Stimulated activated CD8-positive, alpha-beta memory T cell treated with anti-CD3 and anti-CD28 coated beads, Interleukin-2, amount 100 ng/mL, for 48 hours (primary cell): Measurements from ENCODE around the gene ZNHIT1.
"Not testable (repeated sequence)": the region's sequence is repeated elsewhere in the genome, so short reads cannot be mapped to it uniquely, and the experiment has no call there.

Source experiments
- DNase-seq, 2 donors: peaks; one replicate each; pipeline ENCODE4 v3.0.0-alpha.2; 2020; ENCODE audit warnings: low read depth in 2 of 2

ZNHIT1 gene

GRCh38 chr7:101186844-101187428 lies 31.0 kb upstream of the ZNHIT1 start:
- DNase-seq = no peak

DNA sequence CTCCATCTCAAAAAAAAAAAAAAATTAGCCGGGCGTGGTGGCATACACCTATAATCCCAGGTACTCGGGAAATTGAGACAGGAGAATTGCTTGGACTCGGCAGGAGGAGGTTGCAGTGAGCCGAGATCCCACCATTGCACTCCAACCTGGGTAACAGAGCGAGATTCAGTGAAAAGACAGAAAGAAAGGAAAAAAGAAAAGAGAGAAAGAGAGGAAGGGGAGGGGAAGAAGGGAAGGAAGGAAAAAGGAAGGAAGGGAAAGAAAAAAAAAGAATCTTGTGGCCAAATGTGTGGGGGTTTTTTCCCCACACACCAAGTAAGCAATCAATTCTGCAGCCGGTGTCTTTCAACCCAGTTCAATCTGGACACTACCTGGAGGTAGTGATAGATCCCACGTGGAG lies 28.9 kb upstream of the ZNHIT1 start:
- DNase-seq = no peak

- no peak for DNase-seq
Observed at GRCh38 chr7:101195884-101196283, 22.1 kb upstream of the ZNHIT1 start.

GRCh38 chr7:101197991-101198390 lies 20.0 kb upstream of the ZNHIT1 start:
- no peak for DNase-seq

DNA sequence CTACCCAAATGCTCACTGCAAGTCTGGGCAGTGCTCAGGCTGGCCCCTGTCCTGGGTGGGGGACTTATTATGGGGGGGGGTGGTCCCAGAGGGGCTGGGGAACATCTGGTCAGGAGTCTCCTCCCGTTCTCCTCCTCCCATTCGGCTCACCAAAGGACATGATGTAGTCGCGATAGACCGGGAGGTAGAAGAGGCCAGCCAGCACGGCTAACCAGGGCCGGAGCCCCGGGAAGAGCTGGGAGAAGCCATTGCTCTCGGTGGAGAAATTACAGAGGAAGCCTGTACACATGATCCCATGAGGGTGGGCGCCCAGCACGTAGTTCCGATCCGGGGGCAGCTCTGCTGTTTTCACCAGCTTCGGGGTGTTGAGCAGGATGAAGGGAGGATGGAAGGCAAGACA lies 19.5 kb upstream of the ZNHIT1 start:
- no peak for DNase-seq

GRCh38 chr7:101199522-101199921 lies 18.4 kb upstream of the ZNHIT1 start:
- not testable (repeated sequence) for DNase-seq

DNA sequence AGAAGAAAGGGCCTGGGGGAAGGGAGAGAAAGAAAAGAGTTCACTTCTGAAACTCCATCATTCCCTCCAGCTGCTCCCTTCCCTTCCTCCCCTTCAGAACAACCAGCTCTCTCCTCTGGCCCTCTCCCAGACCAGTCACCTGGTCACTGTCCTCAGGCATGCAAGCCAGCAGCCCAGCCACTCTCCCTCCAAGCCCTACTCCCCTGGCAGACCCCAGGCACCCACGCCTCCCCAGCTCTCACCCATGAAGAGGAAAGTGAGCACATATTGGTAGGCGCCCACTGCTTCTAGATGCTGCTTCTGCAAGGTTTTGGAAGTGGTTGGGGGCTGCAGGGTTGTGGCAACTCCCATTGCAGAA lies 17.5 kb upstream of the ZNHIT1 start:
- no peak for DNase-seq

- DNase-seq = no peak
Observed at GRCh38 chr7:101200862-101201599, 16.9 kb upstream of the ZNHIT1 start, which contains the start of gene MOGAT3. MOGAT3 (minus strand) TSS chr7:101201036; CDS start chr7:101200854, 182 bp downstream.

DNA sequence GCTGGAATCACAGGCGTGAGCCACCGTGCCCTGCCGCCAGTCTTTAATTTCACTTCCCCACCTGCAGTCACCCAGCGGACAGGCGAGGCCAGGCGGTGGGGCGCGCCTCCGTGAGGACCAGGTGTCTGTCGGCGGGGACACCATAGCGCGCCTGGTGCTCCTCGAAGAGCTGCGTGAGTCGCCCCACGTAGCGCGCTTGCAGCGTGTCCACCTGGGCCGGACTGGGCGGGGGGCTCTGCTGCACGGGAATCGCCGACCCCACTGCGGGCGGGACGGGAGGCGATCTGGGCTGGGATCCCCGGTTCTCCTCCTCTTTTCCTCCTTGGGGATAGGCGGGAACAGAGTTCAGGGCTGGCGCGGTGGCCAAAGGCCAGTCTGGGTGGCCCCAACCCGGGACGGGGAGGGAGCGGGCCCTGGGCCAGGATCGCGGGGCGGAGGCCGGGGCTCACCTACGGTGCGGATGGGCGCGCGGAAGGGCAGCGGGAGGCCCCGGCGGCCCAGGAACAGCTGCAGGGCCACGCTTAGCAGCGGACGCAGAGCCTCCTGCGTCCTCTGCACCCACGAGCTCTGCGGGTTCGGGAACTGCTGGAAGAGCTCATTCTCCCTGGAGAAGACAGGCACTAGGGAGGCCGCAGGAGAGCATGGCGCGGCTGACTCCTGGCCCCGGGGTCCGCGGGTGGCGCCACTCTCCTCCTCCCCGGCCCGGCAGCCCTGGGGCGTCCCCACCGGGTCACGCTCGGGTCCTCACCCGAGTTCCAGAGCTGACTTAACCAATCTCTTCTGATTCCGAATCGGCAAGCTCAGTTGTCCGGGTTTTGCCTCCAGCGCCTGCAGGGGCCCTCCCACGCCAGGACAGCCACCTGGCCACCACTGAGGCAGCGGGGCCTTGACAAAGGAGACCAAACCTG lies 16.0 kb upstream of the ZNHIT1 start:
- no peak for DNase-seq

DNA sequence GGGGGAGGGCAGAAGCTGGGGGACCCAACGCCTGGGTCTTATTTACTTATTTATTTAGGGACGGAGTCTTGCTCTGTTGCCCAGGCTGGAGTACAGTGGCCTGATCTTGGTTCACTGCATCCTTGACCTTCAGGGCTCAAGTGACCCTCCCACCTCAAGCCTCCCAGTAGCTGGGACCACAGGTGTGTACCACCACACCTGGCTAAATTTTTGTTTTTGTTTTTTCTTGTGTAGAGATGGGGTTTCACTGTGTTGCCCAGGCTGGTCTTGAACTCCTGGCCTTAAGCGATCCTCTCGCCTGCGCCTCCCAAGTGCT lies 15.4 kb upstream of the ZNHIT1 start:
- no peak for DNase-seq

DNA sequence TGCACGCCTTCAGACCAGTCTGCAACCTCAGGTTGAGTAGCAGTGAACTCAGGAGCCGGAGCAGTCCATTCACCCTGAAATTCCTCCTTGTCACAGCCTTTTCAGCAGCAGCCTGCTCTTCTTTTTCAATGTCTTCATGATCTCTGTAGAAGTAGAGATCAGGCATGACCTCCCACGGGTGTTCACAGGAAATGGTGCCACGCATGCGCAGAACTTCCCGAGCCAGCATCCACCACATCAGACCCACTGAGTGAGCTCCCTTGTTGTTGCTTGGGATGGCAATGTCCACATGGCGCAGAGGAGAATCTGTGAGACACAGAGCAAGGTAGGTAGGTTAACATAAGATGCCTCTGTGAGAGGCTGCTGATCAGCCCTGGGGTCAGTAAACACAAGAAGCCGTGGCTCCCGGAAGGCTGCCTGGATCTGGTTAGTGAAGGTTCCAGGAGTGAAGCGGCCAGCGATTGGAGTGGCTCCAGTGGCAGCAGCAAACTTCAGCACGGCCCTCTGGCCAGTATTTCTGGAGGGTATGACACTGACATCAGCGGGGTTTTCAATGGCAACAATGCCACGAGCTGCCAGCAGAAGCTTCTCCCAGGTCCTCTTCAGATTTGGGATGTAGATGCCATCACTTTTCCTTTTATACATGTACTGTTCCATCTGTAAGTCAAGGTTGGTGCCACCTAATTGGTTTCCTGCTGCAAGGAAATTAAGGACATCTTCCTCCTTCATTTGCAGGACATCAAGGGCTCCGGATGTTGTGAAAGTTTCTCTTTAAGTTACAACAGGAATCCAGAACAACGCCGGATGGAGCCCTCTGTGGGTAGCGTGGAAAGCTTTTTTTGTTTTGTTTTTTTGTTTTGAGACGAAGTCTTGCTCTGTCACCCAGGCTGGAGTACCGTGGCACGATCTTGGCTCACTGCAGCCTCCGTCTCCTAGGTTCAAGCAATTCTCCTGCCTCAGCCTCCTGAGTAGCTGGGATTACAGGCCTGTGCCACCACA lies 13.9 kb upstream of the ZNHIT1 start:
- not testable (repeated sequence) for DNase-seq

- DNase-seq = no peak
Observed at GRCh38 chr7:101205901-101206664, 11.9 kb upstream of the ZNHIT1 start.

DNA sequence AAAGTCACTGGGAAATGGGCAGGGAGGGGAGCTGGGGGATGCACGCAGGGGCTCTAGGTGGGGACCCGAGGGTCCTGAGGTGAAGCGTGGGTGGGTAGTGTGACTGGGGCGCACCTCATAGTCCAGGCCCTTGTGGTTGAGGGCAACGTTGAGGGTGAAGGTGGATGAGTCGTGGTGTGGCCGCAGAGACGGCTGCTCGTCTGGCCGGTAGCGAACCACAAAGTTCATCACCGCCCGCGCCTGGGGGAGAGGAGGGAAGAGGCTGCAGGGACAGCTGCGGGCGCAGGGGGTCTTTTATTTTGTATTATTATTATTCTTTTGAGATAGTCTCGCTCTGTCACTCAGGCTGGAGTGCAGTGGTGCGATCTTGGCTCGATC lies 11.3 kb upstream of the ZNHIT1 start:
- no peak for DNase-seq

DNA sequence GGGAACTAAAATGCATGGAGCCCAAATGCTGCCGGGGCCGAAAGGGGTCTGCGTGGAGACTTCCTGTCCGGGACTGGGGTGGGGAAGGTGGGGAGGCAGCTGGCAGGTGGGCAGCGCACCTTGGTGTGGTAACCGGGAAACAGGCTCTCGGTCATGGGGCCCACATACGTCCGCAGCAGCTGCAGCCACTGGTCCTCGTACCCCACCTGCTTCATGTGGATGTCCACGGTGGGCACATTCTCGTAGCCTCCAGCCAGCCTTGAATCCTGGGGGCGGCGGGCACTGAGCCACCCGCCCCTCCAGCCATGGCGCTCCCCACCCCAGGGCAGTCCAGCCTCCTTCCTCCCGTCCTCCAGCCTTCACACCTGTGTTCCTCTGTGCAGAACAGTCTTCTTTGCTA lies 10.5 kb upstream of the ZNHIT1 start:
- no peak for DNase-seq

- no peak for DNase-seq
Observed at GRCh38 chr7:101208794-101209193, 9.2 kb upstream of the ZNHIT1 start.

DNA sequence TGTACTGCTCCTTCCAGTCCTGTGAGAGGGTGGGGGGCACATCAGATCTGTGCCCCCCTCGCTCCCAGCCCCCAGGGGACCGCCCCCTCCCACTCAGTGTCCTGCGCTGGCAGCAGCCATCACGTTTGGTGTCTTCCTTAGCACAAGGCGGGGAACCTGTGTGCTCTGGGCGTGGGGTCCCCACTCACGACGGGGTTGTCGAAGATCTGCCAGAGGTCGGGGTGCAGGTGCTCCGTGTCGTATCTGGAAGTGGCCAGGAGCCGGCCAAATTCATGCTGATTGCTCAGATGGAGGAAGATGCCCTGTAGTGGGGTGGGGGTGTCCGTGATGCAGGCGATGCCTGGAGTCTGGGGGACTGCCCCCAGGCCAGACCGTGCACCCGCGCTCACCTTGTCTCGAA lies 7.8 kb upstream of the ZNHIT1 start:
- no peak for DNase-seq

GRCh38 chr7:101211501-101211900 lies 6.5 kb upstream of the ZNHIT1 start:
- DNase-seq = no peak

DNA sequence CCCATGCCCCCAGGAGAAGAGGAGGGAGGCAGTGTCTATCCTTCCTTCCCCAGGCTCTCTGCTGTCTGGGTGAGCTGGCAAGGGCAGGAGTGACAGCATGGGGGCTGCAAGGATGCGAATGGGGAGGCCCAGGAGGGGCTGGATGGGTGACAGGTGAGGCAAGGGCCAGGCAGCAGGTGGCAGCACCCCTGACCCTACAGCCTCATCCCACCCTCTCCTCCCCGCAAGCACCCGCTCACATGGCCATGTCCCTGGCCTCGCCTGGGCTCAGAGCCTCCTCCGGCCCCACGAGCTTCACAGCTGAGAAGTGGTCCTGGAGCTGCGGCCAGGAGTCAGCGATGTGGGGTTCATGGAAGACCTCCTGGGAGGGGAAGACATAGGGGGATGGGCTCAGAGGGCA lies 6.0 kb upstream of the ZNHIT1 start:
- DNase-seq = no peak

DNA sequence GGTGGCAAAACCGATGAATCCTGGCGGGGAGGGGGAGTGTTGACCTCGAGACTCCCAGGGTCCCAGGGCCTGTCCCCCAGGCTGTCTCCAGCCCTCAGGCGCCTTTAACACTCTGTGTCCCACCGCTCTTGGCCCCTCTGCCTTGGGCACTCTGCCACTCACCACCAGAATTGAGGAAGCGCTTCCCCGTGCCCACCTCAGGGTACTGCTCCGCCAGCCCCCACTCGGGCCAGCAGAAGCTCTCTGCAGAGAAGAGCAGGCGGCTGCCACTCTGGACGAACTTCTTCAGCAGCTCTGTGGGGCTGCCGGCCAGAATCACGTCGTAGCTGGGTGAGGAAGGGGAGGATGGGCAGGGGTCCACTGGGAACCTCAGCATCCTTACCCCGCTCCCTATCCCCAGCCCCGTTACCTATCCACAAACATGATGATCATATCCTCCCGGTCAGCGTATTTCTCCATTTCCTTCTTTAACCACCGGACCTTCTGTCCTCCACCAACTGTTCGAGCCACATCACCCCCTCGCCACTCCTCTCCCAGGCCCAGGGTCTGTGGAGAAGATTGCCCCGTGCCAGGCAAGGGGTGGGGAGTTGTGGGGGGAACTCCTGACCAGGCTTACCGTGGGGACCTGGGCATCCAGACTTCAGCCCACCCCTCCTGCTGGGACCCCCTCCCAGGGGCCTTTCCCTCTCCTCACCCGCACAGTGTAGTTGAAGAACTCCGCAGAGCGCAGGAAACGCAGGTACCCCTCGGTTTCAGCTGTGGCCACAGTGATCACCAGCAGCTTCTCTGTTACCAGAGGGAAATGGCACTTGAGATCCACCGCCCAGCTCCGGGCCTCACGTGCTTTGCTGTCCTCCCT lies 1.7 kb upstream of the ZNHIT1 start:
- DNase-seq = no peak

GRCh38 chr7:101216860-101217387 lies 1.0 kb upstream of the ZNHIT1 start:
- DNase-seq = no peak
